Measurements from ENCODE around the gene VIPR1.

DNA sequence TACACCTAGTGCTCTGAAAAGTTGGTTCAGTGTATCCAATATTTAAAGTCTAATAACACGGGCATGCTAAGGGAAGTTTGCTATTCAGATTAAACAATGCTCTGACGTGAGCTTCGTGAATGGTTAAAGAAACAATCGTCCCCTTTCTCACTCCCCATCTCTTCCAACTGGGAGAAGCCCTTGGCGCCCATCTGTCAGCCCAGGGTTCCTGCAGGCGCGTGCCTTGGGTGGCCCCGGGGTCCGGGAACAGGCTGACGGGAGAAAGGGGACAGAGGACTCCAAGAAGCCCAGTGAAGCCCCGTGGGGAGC is 78.9 kb downstream of the VIPR1 start:
- TF ChIP-seq, protein P1, sequence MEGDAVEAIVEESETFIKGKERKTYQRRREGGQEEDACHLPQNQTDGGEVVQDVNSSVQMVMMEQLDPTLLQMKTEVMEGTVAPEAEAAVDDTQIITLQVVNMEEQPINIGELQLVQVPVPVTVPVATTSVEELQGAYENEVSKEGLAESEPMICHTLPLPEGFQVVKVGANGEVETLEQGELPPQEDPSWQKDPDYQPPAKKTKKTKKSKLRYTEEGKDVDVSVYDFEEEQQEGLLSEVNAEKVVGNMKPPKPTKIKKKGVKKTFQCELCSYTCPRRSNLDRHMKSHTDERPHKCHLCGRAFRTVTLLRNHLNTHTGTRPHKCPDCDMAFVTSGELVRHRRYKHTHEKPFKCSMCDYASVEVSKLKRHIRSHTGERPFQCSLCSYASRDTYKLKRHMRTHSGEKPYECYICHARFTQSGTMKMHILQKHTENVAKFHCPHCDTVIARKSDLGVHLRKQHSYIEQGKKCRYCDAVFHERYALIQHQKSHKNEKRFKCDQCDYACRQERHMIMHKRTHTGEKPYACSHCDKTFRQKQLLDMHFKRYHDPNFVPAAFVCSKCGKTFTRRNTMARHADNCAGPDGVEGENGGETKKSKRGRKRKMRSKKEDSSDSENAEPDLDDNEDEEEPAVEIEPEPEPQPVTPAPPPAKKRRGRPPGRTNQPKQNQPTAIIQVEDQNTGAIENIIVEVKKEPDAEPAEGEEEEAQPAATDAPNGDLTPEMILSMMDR (IDR thresholded peaks at IDR 0.05), result no peak
- TF ChIP-seq POLR2AphosphoS5 (IDR thresholded peaks at IDR 0.05; ENCODE audit: low read depth, low read length) (no peak), SIN3A (IDR thresholded peaks at IDR 0.05; ENCODE audit: borderline replicate concordance, insufficient read depth, low read depth, low read length) (no peak)
- TF ChIP-seq, protein P2, sequence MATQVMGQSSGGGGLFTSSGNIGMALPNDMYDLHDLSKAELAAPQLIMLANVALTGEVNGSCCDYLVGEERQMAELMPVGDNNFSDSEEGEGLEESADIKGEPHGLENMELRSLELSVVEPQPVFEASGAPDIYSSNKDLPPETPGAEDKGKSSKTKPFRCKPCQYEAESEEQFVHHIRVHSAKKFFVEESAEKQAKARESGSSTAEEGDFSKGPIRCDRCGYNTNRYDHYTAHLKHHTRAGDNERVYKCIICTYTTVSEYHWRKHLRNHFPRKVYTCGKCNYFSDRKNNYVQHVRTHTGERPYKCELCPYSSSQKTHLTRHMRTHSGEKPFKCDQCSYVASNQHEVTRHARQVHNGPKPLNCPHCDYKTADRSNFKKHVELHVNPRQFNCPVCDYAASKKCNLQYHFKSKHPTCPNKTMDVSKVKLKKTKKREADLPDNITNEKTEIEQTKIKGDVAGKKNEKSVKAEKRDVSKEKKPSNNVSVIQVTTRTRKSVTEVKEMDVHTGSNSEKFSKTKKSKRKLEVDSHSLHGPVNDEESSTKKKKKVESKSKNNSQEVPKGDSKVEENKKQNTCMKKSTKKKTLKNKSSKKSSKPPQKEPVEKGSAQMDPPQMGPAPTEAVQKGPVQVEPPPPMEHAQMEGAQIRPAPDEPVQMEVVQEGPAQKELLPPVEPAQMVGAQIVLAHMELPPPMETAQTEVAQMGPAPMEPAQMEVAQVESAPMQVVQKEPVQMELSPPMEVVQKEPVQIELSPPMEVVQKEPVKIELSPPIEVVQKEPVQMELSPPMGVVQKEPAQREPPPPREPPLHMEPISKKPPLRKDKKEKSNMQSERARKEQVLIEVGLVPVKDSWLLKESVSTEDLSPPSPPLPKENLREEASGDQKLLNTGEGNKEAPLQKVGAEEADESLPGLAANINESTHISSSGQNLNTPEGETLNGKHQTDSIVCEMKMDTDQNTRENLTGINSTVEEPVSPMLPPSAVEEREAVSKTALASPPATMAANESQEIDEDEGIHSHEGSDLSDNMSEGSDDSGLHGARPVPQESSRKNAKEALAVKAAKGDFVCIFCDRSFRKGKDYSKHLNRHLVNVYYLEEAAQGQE (IDR thresholded peaks at IDR 0.05; ENCODE audit: insufficient read depth in 1 of 2, low read depth in 2 of 2, low read length in 1 of 2), result no peak

Measured in Panc1 (cell line).